ENCODE data around the gene KRT82.
"Not testable (repeated sequence)": the region's sequence is repeated elsewhere in the genome, so short reads cannot be mapped to it uniquely, and the experiment has no call there.

Gene KRT82

DNA sequence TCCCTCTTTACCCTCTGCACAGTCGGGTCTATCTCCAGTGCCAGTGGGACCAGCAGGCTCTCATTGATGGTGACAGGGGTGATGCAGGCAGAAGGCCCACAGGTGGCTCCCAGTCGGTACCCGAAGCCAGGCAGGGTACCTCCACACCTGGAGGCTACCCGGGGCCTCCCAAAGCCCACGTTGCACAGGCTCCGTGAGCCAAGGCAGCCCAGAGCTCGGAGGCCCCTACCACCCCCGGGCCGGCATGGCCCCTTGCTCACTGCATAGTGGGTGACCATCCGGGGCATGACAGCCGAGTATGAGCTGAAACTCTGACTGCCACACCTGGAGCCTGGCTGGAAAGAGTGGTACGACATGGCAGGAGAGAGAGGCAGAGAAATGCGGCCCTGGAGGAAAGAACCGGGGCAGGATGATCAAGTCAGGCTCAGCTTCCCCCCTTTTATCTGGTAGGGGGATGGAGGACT is at the start of gene KRT82:
TSS of gene KRT82 (minus strand) at position 414 of the 464 bp plus-strand sequence. CDS start at position 356, 58 bp downstream.
- DNase-seq (ENCODE audit: low read depth in 3 of 3), result no peak

DNA sequence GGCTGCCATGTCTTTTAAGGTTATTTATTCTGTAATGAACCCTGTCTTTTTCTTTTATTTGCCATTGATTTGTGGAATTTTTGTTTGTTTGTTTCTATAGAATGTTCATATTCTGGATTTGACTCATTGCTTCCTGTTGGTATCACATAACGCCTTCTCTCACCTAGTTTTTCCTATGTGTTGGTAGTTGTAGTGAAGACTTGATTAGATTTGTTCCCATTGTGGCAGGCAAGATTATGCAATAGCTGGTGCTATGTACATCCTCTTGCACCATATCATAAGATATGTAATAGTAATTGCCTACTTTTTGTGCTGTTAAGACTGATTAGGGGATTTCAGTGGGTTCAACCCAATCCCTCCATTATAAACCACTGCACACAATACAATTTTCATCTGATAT is 49.7 kb upstream of the KRT82 start:
- DNase-seq (ENCODE audit: low read depth in 3 of 3), result no peak

DNA sequence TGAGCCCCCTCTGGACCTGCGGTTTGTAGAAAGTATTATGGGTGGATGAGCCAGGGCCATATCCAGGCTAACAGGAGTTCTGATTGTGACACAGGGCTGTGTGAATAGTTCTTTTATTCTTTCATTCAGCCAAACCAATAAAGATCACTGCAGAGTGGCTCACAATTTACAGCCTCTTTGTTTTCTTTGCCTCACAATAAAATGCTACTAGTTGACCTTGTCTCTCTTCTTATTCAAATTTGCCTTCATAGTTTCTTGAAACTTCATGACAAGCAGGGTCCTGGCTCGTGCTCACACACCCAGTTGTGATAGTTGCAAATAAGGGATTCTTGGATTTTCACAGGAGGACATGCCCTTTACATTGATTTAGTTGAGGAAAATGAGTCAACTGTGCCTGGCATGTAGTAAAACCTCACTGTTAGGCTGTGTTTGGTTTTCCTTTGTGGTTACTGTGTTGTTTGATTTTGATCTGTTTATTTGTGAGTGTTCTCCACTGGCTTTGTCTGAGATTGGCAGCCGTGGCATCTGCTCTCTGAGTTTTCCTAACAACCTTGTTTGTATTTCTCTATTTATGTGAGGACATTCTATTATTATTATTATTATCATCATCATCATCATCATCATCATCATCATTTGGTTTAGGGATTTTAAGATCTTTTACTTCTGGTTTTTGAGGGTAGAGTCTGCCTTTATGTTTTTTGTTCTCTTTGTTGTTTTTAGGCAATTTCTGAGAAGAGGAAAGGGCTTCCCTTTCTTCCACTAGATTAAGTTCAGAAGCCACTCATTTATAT is 48.5 kb upstream of the KRT82 start:
- DNase-seq (ENCODE audit: low read depth in 3 of 3), result no peak

DNA sequence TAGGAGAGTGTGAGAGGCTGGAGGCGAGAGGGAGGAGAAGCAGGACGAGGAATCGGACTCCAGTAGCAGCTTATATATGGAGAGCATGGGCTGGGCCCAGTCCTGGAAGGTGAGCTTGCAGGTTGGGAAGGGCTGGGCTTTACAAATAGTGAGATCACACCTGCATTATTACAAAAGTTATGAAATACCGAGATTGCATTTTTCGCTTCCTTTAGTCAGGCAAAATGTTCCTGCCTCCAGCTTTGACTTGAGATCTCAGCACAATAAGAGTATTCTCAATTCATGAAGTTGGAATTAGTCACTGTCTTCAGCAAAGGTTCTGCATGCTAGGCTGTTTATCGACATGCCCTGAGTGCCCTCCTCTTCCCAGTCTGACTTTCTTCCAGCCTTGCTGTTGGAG is 46.0 kb upstream of the KRT82 start, which contains the start of gene KRT6B:
TSS of gene KRT6B (minus strand) at position 46 of the 400 bp plus-strand sequence. CDS start 68 bp downstream, outside the sequence.
- no peak for DNase-seq (ENCODE audit: low read depth in 3 of 3)

DNA sequence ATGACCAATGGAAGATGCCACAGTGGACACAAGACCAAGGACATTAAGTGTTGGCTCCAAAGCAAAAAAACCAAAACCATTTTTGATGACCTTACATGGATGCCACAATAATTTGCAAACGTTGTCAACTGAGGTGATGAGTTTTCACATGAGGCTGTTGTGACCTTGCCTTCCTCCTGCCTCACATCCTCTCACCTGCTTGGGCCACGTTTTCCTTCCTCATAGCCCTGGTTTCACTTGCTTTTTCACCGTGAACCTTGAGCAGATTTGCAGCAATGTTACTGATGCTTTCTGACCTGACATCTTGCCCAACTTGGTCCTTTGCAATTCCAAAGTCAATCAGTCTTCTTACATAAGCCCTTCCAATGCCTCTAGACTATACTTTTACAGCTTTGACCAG is 42.1 kb upstream of the KRT82 start:
- DNase-seq (ENCODE audit: low read depth in 3 of 3), result no peak

DNA sequence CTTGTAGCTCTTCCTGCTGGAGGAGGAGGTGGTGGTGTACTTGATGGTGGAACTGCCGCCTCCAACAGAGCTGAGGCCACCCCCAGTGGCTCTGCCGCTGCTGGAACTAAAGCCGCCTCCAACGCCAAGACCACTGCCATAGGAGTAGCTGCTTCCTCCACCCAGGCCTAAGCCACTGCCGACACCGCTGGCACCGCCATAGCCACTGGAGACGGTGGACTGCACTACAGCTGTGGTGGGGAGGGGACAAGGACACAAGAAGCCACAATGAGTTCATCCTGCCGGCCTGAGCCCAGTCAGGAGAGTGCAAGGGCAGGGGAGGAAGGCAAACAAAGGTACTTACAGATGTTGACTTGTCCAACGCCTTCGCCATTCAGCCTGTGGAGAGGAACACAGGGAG is 41.1 kb upstream of the KRT82 start:
- not testable (repeated sequence) for DNase-seq (ENCODE audit: low read depth in 3 of 3)

DNA sequence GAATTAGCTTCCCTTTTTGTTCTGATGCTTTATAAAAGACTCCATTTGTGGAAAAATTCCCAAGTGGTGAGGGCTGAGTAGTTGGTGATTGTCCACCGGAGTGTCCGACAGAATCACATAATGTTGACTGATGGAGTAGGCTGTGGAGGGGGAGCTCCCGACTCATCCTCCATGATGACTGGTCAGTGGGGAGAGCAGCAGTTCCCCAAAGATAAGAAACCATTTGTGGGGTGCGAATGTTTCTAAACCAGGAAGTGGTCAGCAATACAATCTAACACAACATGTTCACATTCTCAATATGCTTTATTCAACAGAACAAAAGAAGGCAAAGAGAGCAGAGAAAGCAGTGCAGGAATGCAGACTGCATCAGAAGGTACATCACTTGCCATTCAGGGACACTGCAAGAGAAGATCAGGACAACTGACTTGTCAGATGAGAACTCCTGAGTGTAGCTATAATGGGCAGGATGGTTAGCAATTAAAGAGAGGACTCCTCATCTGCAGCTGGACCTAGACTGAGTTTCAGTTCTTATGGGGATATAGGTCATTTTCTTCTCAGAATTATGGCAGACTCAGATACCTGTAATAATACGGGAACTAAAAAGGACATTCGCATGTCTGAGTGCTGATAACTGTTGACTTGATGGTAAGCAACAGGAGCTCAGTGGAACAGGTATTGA is 40.4 kb upstream of the KRT82 start:
- no peak for DNase-seq (ENCODE audit: low read depth in 3 of 3)

DNA sequence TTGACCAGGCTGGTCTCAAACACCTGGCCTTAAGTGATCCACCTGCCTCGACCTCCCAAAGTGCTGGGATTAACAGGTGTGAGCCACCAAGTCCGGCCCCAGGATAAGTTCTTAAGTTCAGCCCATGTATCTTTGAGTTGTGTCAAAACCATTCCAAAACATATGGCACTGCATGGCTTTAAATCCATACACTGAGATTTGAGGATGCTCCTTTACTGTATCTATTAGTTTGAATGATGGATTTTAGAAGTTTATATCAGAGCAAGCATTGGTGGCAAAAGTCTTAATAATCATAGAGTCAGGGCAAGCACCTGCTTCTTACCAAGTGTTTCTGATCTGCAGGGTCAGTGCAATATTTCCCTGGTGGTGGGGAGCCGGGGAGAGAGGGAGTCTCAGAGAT is 39.7 kb upstream of the KRT82 start:
- no peak for DNase-seq (ENCODE audit: low read depth in 3 of 3)

DNA sequence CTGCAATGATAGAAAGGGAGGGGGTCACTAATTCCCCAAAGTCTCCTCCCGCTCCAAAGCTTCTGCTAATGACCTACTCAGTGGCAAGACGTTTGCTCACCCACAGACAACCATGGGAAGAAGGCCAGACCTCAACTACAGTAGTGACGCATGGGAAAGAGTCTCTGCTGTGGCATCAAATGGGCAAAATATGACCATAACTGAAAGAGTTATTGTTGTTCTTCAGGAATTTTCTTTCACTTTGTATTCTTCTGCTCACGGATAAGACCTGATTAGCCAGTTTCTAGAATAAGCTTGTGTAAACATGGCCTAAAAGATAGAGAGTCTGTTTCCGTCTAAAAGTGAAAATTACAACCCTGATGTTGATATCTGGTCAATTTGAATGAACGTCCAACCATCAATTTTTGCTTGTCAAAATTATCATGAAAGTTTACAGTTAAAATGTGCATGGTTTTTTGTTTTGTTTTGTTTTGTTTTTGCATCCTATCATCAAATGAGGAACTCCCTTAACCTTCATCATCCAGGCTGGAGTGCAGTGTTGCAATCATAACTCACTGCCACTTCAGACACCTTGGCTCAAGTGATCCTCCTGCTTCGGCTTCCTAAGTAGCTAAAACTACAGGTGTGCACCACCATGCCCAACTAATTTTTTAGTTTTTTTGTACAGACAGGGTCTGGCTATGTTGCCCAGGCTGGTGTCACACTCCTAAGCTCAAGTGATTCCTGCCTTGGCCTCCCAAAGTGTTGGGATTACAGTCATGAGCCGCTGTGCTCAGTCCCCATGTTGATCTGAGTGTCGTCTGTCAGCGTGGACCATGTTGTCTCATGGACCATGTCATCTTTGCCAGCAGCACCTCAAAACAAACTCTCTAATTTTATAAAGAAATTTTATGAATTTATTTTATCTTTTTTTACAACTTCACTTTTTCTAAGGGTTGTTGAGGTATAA is 38.8 kb upstream of the KRT82 start:
- no peak for DNase-seq (ENCODE audit: low read depth in 3 of 3)

DNA sequence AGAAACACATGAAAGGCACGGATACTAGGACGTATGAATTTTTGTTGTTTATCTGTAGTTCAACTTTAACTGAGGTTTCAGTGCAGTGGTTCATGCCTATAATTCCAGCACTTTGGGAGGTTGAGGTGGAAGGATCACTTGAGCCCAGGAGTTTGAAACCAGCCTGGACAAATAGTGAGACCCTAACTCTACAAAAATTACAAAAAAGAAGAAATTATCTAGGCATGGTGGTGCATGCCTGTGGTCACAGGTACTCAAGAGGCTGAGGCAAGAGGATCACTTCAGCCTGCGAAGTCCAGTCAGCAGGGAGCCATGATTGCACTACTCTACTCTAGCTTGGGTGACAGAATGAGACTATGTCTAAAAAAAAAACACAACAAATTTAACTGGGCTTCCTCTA is 37.8 kb upstream of the KRT82 start:
- no peak for DNase-seq (ENCODE audit: low read depth in 3 of 3)

DNA sequence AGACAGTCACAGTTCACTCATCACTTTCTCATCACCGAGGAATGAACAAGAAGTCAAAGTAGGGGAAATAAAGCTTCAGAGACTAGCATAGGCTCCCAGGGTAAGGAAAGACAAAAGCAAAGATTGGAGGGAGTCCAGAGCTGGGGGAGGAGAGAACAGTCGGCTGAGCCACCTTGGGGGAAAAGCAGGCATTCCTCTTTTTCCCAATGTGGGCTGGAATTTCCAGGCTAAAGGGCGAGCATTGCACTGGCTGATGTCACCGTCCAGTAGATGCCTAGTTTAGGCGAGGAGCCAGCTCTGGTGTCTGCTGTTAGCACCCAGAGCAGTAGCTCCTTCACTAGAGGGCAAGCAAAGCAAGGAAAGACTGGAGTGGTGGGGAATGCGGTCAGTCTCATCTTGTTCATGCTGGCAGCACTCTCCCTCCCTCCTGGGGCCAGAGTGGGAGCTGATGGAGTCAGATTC is 36.5 kb upstream of the KRT82 start:
- DNase-seq (ENCODE audit: low read depth in 3 of 3), result no peak

DNA sequence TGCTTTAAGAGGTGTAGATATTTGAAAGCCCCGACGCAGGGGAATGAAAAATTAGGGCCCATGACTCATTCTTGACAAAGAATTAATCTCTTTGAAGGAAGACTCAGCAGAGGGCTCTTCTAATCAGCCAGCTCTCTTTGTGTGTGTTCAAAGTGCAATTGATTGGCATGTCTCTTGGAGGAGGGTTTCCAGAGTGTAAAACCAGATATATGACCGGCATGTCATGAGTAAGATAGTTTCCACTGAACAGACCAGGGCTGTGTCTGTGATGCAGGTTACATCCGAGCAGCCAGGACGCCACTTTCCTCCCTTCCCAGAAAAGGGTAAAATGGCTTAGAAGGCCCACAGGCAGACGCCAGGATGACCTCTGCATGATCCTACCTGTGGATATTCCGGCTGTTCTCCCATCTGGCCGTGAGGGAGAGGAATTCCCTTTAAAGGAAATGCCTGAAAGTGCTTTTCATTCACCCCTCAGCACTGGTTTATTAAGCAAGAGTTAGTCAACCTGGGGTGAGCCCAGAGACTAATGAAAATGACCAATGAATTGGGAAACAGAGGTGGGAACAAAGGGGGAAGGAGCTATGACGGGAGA is 35.3 kb upstream of the KRT82 start:
- no peak for DNase-seq (ENCODE audit: low read depth in 3 of 3)

DNA sequence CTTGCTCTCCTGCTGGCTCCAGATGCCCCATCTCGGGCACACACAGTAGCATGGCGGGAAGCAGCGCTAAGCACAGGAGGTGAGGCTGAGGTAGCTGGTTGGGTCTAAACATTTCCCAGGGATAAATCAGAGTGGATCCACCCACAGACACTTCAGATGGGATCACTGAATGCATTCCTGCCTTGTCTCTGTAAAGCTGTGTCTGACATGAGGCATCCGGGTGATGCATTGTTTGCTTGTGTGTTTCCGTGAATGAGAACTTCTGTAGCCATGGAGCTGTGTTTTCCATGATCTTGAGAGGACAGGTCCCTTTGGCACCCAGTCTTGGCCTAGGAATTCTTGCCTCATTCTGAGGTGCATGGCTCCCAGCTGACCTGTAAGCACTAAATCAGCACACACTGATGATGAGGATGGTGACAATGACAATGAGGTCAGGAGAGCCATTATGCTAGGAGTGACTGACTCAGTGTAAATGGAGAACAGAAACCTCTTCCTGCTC is 34.7 kb upstream of the KRT82 start:
- DNase-seq (ENCODE audit: low read depth in 3 of 3), result no peak

DNA sequence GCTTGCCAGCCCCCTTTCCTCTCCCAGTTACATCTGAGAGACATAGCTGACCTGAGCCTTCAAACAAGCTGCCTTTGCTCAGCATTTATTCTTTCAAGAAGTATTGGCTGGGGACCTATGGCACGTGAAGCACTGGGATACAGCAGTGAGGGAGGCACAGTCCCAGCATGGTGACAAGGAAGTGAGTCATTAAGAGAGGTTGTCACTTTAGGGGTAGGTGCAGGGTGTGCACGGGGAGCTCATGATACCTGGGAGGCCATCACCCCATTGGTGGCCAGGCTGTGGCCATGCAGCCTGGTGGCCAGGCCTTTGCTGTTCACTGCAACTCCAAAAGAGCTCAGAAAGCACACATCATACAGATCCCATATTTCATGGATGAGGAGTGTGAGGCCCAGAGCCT is 33.7 kb upstream of the KRT82 start:
- no peak for DNase-seq (ENCODE audit: low read depth in 3 of 3)

DNA sequence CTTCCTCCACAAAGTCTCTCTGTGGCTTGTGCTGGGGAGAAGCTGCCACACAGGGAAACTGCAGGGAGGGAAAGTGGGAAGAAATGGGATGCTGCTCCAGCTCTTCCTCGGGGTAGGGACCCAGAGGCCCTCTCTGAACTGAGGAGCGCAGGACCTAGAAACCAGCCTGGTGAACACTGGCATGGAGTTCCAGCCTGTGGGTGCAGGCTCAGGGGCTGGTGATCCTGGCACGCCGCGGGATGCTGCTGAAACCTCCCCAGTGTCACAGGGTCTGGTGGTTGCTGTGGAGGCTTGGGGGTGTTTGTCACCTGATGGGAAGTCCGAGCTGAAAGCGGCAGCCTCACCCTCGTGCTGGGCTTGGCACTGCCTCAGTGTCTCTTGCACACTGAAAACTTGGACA is 33.3 kb upstream of the KRT82 start:
- no peak for DNase-seq (ENCODE audit: low read depth in 3 of 3)

DNA sequence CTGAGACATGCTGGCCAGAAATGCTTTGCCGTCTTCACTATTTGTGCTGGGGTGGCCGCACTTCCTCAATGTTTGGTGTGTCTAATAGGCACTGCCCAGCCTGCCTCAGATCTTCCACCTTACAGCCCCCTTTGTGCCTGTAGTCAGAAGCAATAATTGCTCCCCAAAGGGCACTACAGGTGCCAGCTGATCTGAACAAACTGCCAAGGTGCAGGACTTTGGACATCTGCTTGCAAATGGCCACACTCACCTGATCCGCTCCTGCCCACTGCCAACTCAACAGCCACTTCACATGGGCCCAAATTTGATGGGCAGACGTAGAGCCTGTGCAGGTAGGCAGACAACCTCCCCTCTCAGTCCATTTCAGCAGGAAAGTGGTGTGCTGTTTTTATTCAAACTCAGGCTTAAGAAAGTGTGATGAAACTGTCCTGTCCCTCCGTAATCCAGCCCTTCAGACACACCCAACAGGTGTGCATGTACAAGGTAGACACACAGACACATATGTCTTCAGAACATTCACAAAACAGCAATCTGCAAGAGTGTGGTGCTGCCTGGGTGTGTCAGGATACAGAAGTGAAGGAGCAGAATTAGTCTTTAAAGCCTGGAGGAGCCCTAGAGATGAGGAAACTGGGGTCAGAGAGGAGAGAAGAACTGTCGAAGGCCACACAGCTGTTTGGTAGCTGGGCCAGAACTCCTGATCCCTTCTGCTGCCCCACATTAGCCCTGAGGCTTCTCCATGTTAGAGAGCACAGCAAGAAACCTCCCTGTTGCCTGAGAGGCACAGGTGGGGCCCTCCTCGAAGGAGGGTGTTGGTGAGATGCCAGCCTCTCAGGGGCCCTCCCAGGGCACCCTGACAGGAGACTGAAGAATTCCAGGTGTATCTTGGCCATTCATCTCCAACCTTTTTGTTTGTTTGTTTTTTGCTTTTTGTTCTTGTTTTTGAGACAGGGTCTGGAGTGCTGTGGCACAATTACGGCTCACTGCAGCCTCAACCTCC is 32.5 kb upstream of the KRT82 start:
- no peak for DNase-seq (ENCODE audit: low read depth in 3 of 3)

DNA sequence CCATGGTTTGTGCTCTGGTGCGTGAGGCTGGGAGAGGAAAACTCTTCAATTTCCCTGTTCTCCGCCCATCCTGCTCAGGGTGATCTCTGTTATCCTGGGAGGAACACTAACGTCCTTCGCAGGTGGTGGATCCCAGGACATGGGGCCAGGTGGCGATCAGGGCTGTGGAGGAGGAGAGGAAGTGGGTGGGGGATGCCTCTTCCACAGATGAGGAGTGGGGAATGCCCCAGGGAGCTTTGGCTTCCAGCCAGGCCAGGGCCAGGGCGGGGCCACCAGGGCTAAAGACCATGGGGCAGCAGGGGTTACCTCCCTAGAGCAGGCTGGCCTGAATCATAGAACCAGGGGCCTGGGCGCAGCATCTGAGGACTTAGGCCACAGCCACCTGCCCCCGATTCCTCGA is 31.4 kb upstream of the KRT82 start:
- no peak for DNase-seq (ENCODE audit: low read depth in 3 of 3)

DNA sequence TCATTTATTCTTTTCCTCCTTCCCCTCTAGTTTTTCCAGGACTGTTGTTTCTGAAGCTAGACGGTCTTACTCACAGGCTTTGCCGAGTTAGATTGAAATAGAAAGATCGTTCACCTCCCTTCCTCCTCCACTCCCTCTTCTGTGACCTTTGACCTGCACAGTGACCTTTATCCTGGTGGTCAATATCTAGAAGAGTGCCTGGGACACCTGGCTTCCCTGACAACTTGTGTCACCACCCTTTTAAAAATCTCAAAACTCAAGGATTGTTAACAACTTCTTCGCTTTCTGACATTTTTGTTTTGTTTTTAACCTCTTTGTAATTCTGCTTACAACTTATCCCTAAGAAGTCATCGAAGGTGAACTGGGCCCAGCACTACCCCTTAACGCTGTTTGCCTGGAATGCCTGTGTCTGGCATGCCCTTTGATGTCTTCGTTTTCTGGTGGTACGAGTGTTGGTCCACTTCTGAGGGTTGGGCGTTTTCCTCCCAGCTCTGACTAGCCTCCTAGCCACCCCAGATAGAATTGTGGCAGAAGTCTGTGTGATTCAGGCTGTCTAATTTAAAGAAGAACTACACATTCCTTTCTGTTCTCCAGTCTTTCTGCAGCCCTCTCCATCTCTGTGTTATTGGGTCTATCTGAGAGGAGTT is 30.8 kb upstream of the KRT82 start:
- no peak for DNase-seq (ENCODE audit: low read depth in 3 of 3)

DNA sequence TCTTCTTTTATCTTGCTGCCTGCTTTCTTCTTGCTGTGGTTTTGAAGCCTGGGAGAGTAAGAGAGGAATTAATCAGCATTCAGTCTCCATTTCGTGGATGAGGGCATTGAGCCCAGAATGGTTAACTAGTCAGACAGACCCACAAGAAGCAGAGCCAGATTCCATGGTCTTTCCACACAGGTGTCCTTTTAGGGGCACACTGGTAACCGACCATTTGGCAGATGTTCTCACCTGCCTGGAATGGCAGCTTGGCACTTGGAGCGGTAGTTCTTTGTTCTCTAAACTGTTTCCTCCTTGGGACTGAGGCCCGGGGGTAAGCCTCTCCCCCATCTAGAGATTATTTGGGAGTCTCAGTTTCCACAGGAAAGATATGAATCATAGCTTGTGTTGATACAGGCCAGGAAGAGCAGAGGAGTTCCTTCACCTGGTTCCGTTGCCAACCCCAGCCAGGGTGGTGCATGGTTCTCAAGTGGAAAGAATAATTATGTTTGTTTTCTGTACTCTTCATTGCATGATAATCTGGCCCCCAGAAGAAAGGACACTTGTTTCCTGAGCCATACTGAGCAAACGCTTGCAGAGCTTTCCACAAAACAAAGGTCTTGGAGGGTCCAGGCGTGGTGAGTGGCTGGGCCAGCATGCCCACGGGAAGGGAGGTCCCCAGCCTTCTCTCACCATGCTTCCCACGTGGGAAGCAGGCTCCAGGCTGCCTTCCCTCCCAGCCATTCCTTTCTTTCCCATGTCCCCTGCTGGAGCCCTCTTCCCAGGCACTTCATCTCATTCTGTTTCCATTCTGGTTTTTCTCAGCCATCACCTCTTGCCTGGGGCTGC is 30.1 kb upstream of the KRT82 start:
- no peak for DNase-seq (ENCODE audit: low read depth in 3 of 3)
